Right lobe of liver (tissue), 6 donors: ENCODE data around the gene B4GALT2. TPM values are rescaled to one million over a fixed set of nuclear protein-coding genes. Genes with fewer than 3 reads are reported as not detected.

Source experiments
- ATAC-seq, 4 donors: fragments of 200-7000 bp; cut with Tn5 transposase; one replicate each; pipeline ENCODE4 v1.9.1; 2020; ENCODE audit warnings: mild to moderate bottlenecking in 4 of 4, moderate library complexity in 4 of 4
- DNase-seq, 3 donors: peaks; one replicate each; pipeline ENCODE4 v3.0.0-alpha.2; 2020
- H3K27ac ChIP-seq, 3 donors: fragments of 200-600 bp; one replicate each; pipeline ENCODE4 v1.8.0; 2022
- H3K27me3 ChIP-seq, 2 donors: fragments of 200-600 bp; one replicate each; pipeline ENCODE4 v1.8.0; 2022
- H3K36me3 ChIP-seq, 4 donors: fragments of 200-600 bp; sonication (generic) in 1 of 4; one replicate each; pipeline versions ENCODE4 v1.5.1 to v1.8.0; 2017 to 2022; ENCODE audit warnings: control low read depth in 1 of 4
- H3K4me1 ChIP-seq, 4 donors: fragments of 200-600 bp; sonication (generic) in 1 of 4; one replicate each; pipeline versions ENCODE4 v1.5.1 to v1.8.0; 2017 to 2022; ENCODE audit warnings: control low read depth in 1 of 4
- H3K4me3 ChIP-seq, 3 donors: fragments of 200-600 bp; one replicate each; pipeline ENCODE4 v1.8.0; 2022
- H3K9me3 ChIP-seq, 4 donors: fragments of 200-600 bp; sonication (generic) in 1 of 4; one replicate each; pipeline versions ENCODE4 v1.5.1 to v1.8.0; 2017 to 2022; ENCODE audit warnings: control low read depth in 1 of 4
- POLR2A ChIP-seq: fragments of 450-650 bp; IDR thresholded peaks from one replicate; pipeline ENCODE4 v1.6.1; 2017; ENCODE audit warnings: antibody characterized with exemption, mild to moderate bottlenecking
- WGBS: methylation state at CpG from one replicate; pipeline ENCODE4 v1.1.6; 2018; ENCODE audit warnings: low coverage, low lambda C conversion rate; ENCODE audit not compliant: insufficient coverage; ENCODE audit errors: missing lambda C conversion rate; 5-methylcytosine and 5-hydroxymethylcytosine counted together
- intact Hi-C, 2 donors: fragments of 100-400 bp; cut with DNase I; formaldehyde crosslinking; loops; one replicate each; pipeline versions ENCODE4 v1.11.2 to v1.14.1; 2022
- total RNA-seq, 6 experiments: library from RNA; depleted of rRNA in 2 of 6; stranded (reverse); fragments of >200 nt in 2 of 6; fragmentation: NEBNext Ultra II Directional in 3 of 6; extraction: Animal tissue kit (Norgen Biotek cat#: 25700) in 3 of 6; gene quantifications; one replicate each; pipeline versions ENCODE4 v1.1.0 to v1.2.4, GENCODE V29; 2016 to 2023
- TF ChIP-seq, protein P1 (sequence below), 4 donors: fragments of 200-600 bp in 3 of 4; fragments of 450-650 bp in 1 of 4; IDR thresholded peaks; one replicate each; pipeline versions ENCODE4 v1.5.1 to v1.8.0; 2016 to 2022; ENCODE audit warnings: antibody characterized with exemption in 4 of 4, mild to moderate bottlenecking in 2 of 4
- donor health status: DM: no; HTN: yes; CAD: no.
- donor health status: DM: no; HTN: no; CAD: no.
- donor health status: DM: no; HTN: no; CAD: no.
- donor health status: DM: no; HTN: yes; CAD: no.
- donor health status: DM: no; HTN: yes; CAD: no.

Gene B4GALT2
- total RNA-seq, 6 experiments from 2014 or later, result 13.4 to 49.5 (median 18.5) TPM

DNA sequence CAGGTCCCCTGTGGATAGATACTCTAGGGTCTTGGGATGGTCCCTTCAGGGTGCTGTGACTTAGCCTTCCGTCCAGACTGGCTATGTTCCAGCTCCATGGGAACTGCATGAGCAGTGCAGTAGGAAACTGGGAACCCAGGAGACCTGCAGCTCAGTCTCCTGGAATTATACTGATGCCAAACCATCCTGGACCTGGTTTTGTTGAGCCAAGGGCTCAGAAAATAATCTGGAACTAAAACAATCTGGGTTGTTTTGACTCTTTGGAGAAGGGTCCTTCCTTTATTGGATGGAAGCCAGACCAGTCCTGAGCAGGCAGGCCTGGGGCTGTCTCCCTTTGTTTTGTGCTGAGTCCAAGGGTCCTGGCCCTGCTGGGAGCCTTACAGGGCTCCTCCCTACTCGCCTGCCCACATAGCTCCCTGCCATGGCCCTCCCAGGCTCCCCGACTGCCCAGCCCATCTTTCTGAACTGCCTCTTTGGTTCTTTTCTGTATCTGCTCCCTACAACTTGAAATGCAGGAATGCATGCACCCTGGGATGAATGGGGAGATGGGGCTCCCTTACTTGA is 31.1 kb upstream of the B4GALT2 start:
- intact Hi-C loops, result no loop called here
- peak in 1 of 3 donors; percentile 42 for DNase-seq
- no peak overlapping the region for H3K27ac ChIP-seq

DNA sequence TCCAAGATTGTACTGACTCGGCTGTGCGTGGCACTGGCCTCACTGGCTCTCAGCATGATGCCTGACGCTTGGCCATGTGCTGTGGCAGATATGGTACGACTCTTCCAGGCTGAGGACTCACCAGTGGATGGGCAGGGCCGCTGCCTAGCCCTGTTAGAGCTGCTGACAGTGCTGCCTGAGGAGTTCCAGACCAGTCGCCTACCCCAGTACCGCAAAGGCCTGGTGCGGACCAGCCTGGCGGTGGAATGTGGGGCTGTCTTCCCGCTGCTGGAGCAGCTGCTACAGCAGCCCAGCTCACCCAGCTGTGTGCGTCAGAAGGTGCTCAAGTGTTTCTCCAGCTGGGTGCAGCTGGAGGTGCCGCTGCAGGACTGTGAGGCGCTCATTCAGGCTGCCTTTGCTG is 29.3 kb upstream of the B4GALT2 start:
- intact Hi-C loops, result no loop called here

More for the DNA sequence above, 31.1 kb upstream of the B4GALT2 start:
- Histone ChIP-seq H3K36me3 (peaks cover 0 to 5% (median 0%) of the 10 kb centered on the region in 4 donors), H3K4me3 (peak overlapping the region; percentile 44 to 88 (median 79)), H3K4me1 (peaks cover 0 to 17% (median 9%) of the 10 kb centered on the region in 4 donors), H3K9me3 (no peaks in the 10 kb centered on the region), H3K27me3 (no peaks in the 10 kb centered on the region)
- TF ChIP-seq, protein P1, sequence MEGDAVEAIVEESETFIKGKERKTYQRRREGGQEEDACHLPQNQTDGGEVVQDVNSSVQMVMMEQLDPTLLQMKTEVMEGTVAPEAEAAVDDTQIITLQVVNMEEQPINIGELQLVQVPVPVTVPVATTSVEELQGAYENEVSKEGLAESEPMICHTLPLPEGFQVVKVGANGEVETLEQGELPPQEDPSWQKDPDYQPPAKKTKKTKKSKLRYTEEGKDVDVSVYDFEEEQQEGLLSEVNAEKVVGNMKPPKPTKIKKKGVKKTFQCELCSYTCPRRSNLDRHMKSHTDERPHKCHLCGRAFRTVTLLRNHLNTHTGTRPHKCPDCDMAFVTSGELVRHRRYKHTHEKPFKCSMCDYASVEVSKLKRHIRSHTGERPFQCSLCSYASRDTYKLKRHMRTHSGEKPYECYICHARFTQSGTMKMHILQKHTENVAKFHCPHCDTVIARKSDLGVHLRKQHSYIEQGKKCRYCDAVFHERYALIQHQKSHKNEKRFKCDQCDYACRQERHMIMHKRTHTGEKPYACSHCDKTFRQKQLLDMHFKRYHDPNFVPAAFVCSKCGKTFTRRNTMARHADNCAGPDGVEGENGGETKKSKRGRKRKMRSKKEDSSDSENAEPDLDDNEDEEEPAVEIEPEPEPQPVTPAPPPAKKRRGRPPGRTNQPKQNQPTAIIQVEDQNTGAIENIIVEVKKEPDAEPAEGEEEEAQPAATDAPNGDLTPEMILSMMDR (IDR thresholded peaks at IDR 0.05), result no peak
- no peak for TF ChIP-seq POLR2A
- 28% methylated on average over 3 of the region's 3 CpGs for WGBS
- ATAC-seq, result no peak

DNA sequence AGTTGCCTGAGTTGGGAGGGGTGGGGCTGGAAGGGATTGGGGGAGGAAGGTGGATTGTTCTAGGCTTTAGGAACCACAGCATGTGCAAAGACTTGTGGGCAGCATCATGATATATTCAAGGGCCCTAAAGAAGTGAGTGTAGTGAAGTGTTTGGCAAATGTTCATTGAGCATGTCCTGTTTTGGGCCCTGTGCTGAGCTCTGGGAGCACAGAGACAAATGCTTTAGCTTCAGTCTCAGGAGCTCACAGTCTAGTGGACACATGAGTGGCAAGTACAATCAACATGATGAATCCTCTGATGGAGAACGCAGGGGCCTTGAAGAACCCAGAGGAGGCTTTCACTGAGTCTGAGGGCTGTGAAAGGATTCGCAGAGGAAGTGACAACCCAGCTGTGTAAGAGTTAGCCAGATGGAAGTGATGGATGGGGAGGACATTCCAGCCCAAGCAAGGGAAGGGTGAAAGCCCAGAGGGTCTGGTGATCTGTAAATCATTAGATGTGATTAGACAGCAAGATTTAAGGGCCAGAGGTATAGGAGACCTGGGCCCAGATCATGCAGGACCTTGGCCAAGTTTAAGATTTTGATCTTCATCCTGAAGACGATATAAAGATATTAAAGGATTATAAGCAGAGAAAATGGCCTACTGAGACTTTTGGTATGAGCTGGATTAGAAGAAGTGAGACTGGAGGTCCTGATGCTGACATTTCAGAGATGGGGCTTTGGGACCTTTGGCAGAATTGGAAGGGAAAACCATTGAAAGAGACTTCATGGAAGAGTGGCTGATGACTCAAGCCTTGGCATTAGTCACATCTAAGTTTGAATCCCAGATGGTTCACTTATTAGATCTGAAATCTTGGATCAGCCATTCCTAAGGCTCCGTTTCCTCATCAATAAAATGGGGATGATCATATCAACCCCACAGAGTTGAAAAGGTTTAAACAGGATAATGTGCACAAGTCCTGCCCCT is 27.7 kb upstream of the B4GALT2 start:
- Histone ChIP-seq H3K9me3 (no peaks in the 10 kb centered on the region), H3K27ac (no peak overlapping the region), H3K27me3 (no peaks in the 10 kb centered on the region), H3K36me3 (peaks cover 0 to 8% (median 0%) of the 10 kb centered on the region in 4 donors), H3K4me3 (no peak overlapping the region), H3K4me1 (peaks cover 0 to 13% (median 8%) of the 10 kb centered on the region in 4 donors)
- 84% methylated on average over 4 of the region's 4 CpGs for WGBS
- DNase-seq, result no peak
- no peak for ATAC-seq
- intact Hi-C loops, result no loop called here
- no peak for TF ChIP-seq POLR2A
- TF ChIP-seq, protein P1 (IDR thresholded peaks at IDR 0.05), result no peak

More for the DNA sequence above, 29.3 kb upstream of the B4GALT2 start:
- Histone ChIP-seq H3K9me3 (no peaks in the 10 kb centered on the region), H3K4me1 (peaks cover 0 to 17% (median 9%) of the 10 kb centered on the region in 4 donors), H3K27me3 (no peaks in the 10 kb centered on the region), H3K4me3 (no peak overlapping the region), H3K36me3 (peaks cover 0 to 5% (median 0%) of the 10 kb centered on the region in 4 donors), H3K27ac (no peak overlapping the region)
- DNase-seq (peak in 1 of 3 donors; percentile 38), ATAC-seq (no peak)
- TF ChIP-seq, protein P1 (IDR thresholded peaks at IDR 0.05), result no peak
- no peak for TF ChIP-seq POLR2A
- WGBS, result no CpG with 5 or more reads among the region's 13 CpGs

DNA sequence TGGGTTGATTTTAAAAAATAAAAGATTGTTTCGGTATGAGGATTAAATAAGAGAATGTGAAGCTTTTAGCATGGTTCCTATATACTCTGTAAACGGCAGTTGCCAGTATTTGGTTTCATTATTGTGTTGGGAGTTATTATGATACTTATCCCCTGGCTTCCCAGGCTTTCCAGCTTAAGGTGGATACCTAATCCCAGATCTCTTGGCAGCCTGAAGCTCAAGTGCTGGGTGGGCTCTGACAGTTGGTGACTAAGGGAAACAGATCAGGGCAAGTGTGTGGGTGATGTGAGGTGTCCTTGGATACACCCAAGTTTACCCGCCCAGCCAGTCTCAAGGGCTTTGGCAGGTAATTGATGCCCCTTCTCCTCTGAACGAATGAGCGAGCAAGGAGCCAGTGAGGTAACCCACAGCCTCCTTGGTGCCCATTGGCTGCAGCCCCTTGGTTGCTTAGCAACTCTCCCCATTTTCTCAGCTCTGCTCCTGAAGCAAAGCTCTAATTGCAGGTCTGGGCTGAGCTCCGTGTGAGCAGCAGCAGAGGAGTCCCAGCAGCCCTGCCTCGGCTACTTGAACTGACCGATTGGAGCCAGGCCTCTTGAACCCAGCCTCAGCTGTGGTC is 26.2 kb upstream of the B4GALT2 start:
- Histone ChIP-seq H3K27me3 (no peaks in the 10 kb centered on the region), H3K9me3 (no peaks in the 10 kb centered on the region), H3K4me1 (peaks cover 0 to 8% (median 3%) of the 10 kb centered on the region in 4 donors), H3K36me3 (peaks cover 0 to 20% (median 4%) of the 10 kb centered on the region in 4 donors), H3K27ac (no peak overlapping the region), H3K4me3 (no peak overlapping the region)
- DNase-seq, result no peak
- ATAC-seq, result no peak
- TF ChIP-seq, protein P1 (IDR thresholded peaks at IDR 0.05), result no peak
- no peak for TF ChIP-seq POLR2A
- intact Hi-C loops, result no loop called here
- 94% methylated on average over 2 of the region's 8 CpGs for WGBS
